Activated CD4-positive, alpha-beta memory T cell treated with anti-CD3 and anti-CD28 coated beads for 36 hours (primary cell): ENCODE measurements around the gene GPR158. TPM values are rescaled to one million over a fixed set of nuclear protein-coding genes. Genes with fewer than 3 reads are reported as not detected.

Source experiments
- CTCF ChIA-PET: fragments of 350-600 bp; sonication (Branson Sonifier 250); formaldehyde crosslinking; loops from one replicate; lab custom pipeline; 2021; ENCODE audit warnings: antibody characterized with exemption, inconsistent platforms; lab: Charles Lee
- POLR2A ChIA-PET: fragments of 350-600 bp; sonication (Branson Sonifier 250); formaldehyde crosslinking; loops from one replicate; lab custom pipeline; 2021; ENCODE audit warnings: antibody characterized with exemption; lab: Charles Lee
- DNase-seq: peaks from one replicate; pipeline ENCODE4 v3.0.0-alpha.2; 2020
- H3K27ac Mint-ChIP-seq: one replicate; pipeline ENCODE4 v1.8.0; 2021; ENCODE audit warnings: mixed read lengths
- H3K27me3 Mint-ChIP-seq: one replicate; pipeline ENCODE4 v1.8.0; 2021; ENCODE audit warnings: mixed read lengths
- H3K36me3 Mint-ChIP-seq: one replicate; pipeline ENCODE4 v1.8.0; 2021; ENCODE audit warnings: mixed read lengths
- H3K4me1 Mint-ChIP-seq: one replicate; pipeline ENCODE4 v1.8.0; 2021; ENCODE audit warnings: low read depth, mixed read lengths
- H3K4me3 Mint-ChIP-seq: one replicate; pipeline ENCODE4 v1.8.0; 2021; ENCODE audit warnings: mild to moderate bottlenecking, mixed read lengths
- H3K9me3 Mint-ChIP-seq: one replicate; pipeline ENCODE4 v1.8.0; 2021; ENCODE audit warnings: mixed read lengths
- intact Hi-C: fragments of 100-400 bp; cut with micrococcal nuclease; formaldehyde crosslinking; loops from one replicate; pipeline ENCODE4 v1.15.1; 2023
- total RNA-seq, 2 experiments: library from RNA; stranded (reverse); gene quantifications; one replicate each; pipeline ENCODE4 v1.2.3, GENCODE V29; 2021

GPR158 gene
- total RNA-seq, 2 experiments from 2014 or later: not detected

DNA sequence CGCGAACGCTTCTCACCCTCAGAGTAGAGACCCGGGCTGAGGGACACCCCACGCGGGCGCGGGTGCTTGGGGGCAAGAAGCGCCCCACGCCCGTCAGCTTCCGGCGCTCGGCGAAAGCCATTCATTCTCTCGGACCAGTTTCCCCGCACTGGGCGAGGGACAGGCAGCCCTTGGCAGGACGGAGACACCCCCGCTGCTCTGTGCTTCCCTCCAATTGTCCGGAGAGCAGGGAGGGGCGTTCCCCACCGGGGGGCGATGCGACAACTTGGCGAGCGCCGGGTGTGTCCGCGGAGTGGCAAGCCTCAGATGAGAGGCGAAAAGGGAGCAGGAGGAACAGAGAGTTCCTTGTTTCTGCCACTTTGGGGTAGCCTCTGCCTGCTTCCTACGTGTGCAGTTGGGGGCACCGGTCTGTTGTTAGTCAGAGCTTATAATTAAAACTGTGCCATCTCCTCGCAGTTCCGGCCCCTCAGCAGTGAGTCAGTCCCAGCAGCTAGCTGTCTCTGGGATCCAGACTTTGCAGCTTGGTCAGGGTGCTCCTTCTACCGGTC is 1.7 kb downstream of the GPR158 start:
- CTCF ChIA-PET: no interaction called here
- Mint-ChIP-seq H3K27ac (no peak overlapping the region), H3K27me3 (peaks cover 42% of the 10 kb centered on the region), H3K4me3 (no peak overlapping the region), H3K4me1 (peaks cover 2% of the 10 kb centered on the region), H3K36me3 (peaks cover 6% of the 10 kb centered on the region), H3K9me3 (no peaks in the 10 kb centered on the region)
- intact Hi-C loops: no loop called here
- POLR2A ChIA-PET: no interaction called here
- DNase-seq: no peak

DNA sequence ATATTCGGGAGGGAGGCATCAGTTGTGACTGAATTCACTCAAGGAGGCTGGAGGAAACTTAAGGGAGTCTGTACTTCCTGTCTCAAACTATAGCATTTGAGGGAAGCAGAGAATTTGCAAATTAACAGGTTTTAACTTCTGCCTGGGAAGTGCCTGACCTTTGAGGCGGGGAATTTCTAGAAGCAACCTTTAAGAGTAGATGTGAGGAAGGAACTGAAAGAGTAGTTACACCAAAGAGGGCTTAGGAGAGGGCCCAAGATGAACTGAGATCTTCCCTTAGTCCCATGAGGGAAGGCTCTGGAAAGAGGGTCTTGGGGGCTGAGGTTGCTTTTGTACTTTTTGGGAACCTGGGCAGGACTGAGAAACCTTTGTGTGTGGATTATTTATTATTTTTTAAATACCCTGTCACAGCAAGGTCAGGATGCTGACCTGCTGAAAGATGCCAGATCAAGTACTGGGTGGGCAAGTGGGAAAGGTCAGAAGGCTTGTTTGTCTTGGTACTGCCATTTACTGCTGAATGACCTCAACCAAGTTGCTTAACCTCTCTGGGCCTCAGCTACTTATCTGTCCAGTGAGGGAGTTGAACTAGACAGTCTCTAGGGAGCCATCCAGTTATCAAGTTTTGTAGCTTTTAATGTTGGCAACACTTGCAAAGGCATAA is 2.4 kb downstream of the GPR158 start:
- POLR2A ChIA-PET: no interaction called here
- intact Hi-C loops: no loop called here
- Mint-ChIP-seq H3K4me3 (no peak overlapping the region), H3K4me1 (peaks cover 2% of the 10 kb centered on the region), H3K27me3 (peaks cover 38% of the 10 kb centered on the region), H3K27ac (no peak overlapping the region), H3K9me3 (no peaks in the 10 kb centered on the region), H3K36me3 (peaks cover 6% of the 10 kb centered on the region)
- CTCF ChIA-PET: no interaction called here
- DNase-seq: no peak

DNA sequence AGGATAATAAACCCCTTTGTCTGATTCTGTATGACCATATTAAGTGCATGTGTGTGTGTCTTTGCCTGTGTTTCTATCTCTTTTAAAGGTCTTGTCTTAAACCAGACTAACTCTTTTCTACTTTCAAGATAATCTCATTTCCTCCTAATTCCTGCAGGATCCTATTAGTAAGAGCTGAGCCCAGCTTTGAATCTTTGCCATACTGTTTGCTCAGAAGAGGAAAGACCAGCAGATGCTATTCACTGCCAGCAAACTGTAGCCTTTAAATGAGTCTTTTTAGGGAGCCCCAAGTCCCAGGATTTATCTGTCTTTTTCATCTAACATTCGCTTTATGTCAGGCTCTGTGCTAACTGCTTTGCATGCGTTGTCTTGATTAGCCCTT is 2.9 kb downstream of the GPR158 start:
- Mint-ChIP-seq H3K9me3 (no peaks in the 10 kb centered on the region), H3K27me3 (peaks cover 36% of the 10 kb centered on the region), H3K4me3 (no peak overlapping the region), H3K27ac (no peak overlapping the region), H3K4me1 (peaks cover 2% of the 10 kb centered on the region), H3K36me3 (peaks cover 6% of the 10 kb centered on the region)
- intact Hi-C loops: no loop called here
- CTCF ChIA-PET: no interaction called here
- POLR2A ChIA-PET: no interaction called here
- no peak for DNase-seq

DNA sequence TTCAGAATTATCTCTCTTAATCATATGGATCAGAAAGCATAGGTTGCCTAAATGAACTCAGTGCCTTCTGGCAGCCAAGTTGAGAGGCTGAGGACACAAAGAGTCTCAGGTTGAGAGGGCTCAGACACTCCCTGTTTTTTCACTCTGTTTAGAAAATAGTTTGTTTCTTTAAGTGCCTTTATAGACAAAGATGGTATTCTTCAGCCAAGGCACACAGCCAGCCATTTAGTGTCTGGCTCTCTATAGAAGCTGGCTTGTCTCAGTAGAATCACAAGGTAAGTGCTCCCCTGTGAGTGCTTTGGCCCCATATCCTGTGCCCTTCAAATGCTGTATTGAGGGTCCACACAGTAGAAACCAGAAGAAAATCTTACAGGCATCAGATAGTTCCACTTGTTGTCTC is 3.6 kb downstream of the GPR158 start:
- Mint-ChIP-seq H3K4me3 (no peak overlapping the region), H3K9me3 (no peaks in the 10 kb centered on the region), H3K27ac (no peak overlapping the region), H3K36me3 (peaks cover 6% of the 10 kb centered on the region), H3K27me3 (peaks cover 33% of the 10 kb centered on the region), H3K4me1 (peaks cover 2% of the 10 kb centered on the region)
- ChIA-PET POLR2A (no interaction called here), CTCF (no interaction called here)
- intact Hi-C loops: no loop called here
- DNase-seq: no peak

DNA sequence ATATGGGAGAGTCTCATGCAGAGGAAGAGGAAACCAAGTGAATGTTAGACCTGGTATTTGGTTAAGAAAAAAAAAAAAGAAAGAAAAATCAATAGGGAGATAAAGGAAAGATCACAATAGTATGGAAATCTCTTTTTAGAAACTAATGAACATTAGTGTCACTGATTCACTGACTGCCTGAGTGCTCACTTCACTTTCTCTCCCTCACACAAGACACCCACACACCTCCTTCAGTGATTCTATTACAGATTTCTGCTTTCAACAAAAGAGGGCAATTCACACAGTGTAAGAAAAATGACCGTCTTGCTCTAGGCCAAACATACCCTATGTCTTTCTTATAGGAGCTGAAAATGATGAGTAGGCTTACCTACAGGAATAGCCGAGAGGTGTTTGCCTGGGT is 6.0 kb downstream of the GPR158 start:
- Mint-ChIP-seq H3K4me1 (no peaks in the 10 kb centered on the region), H3K27ac (no peak overlapping the region), H3K36me3 (peaks cover 2% of the 10 kb centered on the region), H3K27me3 (peaks cover 14% of the 10 kb centered on the region), H3K4me3 (no peak overlapping the region), H3K9me3 (no peaks in the 10 kb centered on the region)
- POLR2A ChIA-PET: no interaction called here
- DNase-seq: no peak
- intact Hi-C loops: no loop called here
- CTCF ChIA-PET: no interaction called here

DNA sequence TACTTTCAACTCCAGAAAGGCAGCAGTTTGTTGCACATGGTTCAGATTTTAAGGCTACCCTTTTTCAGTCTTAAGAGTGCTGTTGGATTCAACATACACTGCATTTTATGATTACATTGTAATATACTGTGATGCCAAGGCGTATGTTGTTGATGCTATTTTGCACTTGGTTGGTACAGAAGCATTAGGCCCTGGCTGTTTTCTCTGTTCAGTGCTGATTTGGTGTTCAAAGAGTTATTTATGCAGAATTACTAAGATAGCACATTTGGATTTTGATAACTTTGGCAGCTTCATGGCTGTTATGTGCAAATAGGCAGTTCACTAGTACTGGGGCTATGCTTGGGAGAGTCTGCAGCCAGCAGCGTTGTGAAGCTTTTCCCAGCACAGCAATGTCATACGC is 7.8 kb downstream of the GPR158 start:
- Mint-ChIP-seq H3K36me3 (no peaks in the 10 kb centered on the region), H3K4me3 (no peak overlapping the region), H3K27ac (no peak overlapping the region), H3K4me1 (no peaks in the 10 kb centered on the region), H3K27me3 (peaks cover 4% of the 10 kb centered on the region), H3K9me3 (no peaks in the 10 kb centered on the region)
- POLR2A ChIA-PET: no interaction called here
- intact Hi-C loops: no loop called here
- DNase-seq: no peak
- CTCF ChIA-PET: interaction anchor here (1.0 kb wide), 1 partner anchor 565 kb away, joined by 3 read pairs; no protein-coding TSS in a partner anchor

DNA sequence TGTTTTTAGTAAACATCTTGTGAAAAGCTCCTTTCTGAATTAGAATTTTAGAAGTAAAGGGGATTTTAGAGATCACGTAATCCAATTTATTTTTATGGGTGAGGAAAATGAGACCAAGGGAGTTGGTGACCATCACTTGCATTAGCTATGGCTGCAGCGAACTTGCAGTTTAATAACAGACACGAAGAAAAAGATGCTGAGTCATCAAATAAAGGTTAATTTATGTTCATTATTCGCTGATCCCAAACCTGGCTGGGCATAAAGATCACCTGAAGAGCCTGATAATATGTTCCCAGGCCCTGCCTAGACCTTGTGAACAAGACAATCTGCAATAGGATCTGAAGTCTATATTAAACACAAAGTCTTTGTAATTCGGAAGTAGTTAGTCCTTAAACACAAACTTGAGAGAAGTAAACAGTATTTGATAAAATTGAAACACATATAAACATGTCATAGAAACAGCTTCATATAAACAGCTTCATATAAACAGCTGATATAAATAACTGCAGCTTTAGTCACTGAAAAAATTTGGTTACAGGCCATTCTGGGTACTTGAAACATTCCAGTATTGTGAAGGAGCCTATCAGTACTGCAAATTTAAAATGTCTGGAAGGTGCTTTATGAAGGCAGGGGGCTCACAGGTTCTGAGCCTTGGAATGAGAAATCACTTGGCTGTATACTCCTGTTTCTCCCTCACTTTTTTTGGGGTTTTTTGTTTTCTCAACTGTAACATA is 16.5 kb downstream of the GPR158 start:
- intact Hi-C loops: no loop called here
- POLR2A ChIA-PET: no interaction called here
- H3K4me1 Mint-ChIP-seq: no peaks in the 10 kb centered on the region
- no peak overlapping the region for H3K4me3 Mint-ChIP-seq
- H3K27me3 Mint-ChIP-seq: no peaks in the 10 kb centered on the region
- peaks cover 7% of the 10 kb centered on the region for H3K9me3 Mint-ChIP-seq
- no peak overlapping the region for H3K27ac Mint-ChIP-seq
- CTCF ChIA-PET: no interaction called here
- no peak for DNase-seq
- H3K36me3 Mint-ChIP-seq: no peaks in the 10 kb centered on the region

DNA sequence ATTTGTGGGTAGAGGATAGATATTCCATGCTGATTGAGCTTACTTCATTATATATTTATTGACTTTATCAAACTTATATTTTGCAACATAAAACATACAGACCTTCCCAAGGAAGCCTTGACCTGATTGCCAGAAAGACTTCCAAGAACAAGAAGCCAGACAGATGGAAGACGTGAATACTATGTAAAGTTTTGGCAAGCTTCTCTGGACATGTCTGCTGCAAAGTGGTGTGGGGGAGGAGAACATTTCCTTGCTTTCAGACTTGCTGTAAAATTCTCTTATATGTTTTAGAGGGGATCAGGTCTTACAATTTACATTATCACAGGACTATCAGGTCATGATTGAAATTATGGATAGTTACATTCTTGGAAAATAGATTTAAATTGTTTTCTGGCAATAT is 23.4 kb downstream of the GPR158 start:
- Mint-ChIP-seq H3K27ac (no peak overlapping the region), H3K36me3 (no peaks in the 10 kb centered on the region), H3K9me3 (no peaks in the 10 kb centered on the region), H3K27me3 (no peaks in the 10 kb centered on the region), H3K4me1 (no peaks in the 10 kb centered on the region), H3K4me3 (no peak overlapping the region)
- CTCF ChIA-PET: no interaction called here
- no peak for DNase-seq
- intact Hi-C loops: no loop called here
- POLR2A ChIA-PET: no interaction called here

DNA sequence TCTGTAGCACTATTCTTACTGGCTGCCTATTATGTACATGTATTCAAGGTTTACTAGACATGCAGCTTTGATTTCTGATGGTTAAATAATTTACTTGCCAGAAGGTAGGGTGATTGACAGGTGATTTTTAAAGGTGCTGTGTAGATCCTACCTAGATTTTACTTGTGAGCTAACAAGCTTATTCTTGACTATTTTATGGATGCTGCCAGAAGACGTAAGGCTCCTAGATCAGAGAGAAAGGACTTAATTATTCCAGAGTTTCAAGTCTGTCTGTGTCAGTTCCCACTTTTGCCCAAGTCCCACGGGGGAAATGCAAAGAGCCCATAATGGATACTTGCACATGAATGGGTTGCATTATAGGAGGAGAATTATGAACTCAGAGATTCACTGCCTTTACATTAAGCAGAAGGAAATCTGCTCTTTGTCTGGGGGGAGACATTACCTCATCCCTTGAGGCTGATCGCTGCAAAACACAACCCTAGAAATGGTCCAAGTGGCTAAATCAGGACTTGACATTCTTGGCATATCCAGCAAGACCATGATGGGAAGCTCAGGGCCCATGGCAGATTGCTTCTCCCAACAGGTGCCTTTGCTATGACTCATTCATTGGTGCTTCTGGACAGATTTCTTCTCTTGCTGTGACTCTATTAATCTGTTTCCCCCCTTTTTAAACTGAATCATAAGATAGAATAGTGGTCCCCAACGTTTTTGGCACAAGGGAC is 32.1 kb downstream of the GPR158 start:
- no peak overlapping the region for H3K4me3 Mint-ChIP-seq
- no peaks in the 10 kb centered on the region for H3K4me1 Mint-ChIP-seq
- no peaks in the 10 kb centered on the region for H3K9me3 Mint-ChIP-seq

DNA sequence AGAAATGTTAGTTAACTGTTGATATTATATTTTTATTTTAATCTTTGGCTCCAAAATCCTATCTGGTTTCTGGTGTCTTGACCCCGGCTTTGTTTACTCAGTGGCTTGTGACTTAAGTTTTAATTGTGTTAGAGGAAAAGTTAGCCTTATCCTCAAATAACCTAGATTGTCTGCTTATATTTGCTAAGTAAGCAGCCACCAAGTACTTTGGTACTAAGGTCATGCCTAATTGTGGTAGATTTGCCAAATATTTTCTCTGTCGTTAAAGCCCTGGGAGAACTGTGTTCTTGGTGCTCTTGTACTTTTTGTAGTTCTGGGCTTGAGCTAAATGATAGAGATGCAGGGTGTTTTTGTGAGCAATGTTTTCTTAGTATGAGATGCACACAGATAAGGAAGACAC is 34.8 kb downstream of the GPR158 start:
- ChIA-PET CTCF (no interaction called here), POLR2A (no interaction called here)
- H3K27me3 Mint-ChIP-seq: peaks cover 1% of the 10 kb centered on the region
- no peaks in the 10 kb centered on the region for H3K4me1 Mint-ChIP-seq
- no peak overlapping the region for H3K4me3 Mint-ChIP-seq
- H3K27ac Mint-ChIP-seq: no peak overlapping the region
- H3K9me3 Mint-ChIP-seq: no peaks in the 10 kb centered on the region
- intact Hi-C loops: no loop called here
- H3K36me3 Mint-ChIP-seq: no peaks in the 10 kb centered on the region
- no peak for DNase-seq

More for the DNA sequence above, 32.1 kb downstream of the GPR158 start:
- CTCF ChIA-PET: no interaction called here
- DNase-seq: no peak
- Mint-ChIP-seq H3K27ac (no peak overlapping the region), H3K27me3 (peaks cover 1% of the 10 kb centered on the region), H3K36me3 (no peaks in the 10 kb centered on the region)
- POLR2A ChIA-PET: no interaction called here
- intact Hi-C loops: no loop called here

DNA sequence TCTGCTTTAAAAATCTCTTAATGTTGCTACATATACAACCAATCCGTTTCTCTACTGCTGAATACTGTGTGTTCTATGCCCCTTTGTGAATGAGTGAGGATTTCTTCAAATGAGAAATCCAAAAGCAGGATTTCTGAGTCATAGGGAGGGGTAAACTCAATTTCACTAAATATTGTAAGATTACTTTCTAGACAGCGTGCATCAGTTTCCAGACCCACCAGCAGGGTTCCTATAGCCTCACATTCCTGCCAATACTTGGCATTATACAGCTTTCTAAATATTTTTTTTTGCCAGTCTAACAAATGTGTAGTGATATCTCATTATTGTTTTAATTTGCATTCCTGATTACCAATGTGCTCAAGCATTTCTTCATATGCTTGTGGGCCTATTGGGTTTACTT is 35.5 kb downstream of the GPR158 start:
- ChIA-PET CTCF (no interaction called here), POLR2A (no interaction called here)
- peaks cover 4% of the 10 kb centered on the region for H3K27me3 Mint-ChIP-seq
- no peak overlapping the region for H3K27ac Mint-ChIP-seq
- H3K4me3 Mint-ChIP-seq: no peak overlapping the region
- no peaks in the 10 kb centered on the region for H3K36me3 Mint-ChIP-seq
- DNase-seq: no peak
- H3K4me1 Mint-ChIP-seq: no peaks in the 10 kb centered on the region
- no peaks in the 10 kb centered on the region for H3K9me3 Mint-ChIP-seq
- intact Hi-C loops: no loop called here

DNA sequence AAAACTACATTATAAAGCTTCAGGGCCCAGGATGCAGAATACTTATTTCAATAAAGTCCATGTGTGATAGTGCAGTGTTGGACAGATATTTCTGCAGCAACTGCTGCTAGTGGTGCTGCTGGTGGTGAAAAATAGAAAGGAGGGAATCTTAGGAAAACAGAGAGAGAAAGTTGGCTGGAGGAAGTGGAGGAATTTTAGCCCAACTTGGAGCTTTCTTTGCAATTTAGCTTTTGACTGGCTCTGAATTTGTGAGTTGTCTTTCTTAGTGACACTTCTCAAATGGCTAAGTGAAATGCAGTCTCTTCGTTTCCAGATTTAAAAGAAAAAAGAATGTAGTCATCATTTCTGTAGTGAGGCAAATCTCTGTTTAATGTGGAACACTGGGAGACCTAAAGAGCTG is 45.4 kb downstream of the GPR158 start:
- CTCF ChIA-PET: no interaction called here
- Mint-ChIP-seq H3K36me3 (no peaks in the 10 kb centered on the region), H3K27ac (no peak overlapping the region), H3K4me1 (no peaks in the 10 kb centered on the region), H3K27me3 (peaks cover 2% of the 10 kb centered on the region), H3K9me3 (no peaks in the 10 kb centered on the region), H3K4me3 (no peak overlapping the region)
- POLR2A ChIA-PET: no interaction called here
- intact Hi-C loops: no loop called here
- DNase-seq: no peak
